ENCODE data around the gene RBM4.

DNA sequence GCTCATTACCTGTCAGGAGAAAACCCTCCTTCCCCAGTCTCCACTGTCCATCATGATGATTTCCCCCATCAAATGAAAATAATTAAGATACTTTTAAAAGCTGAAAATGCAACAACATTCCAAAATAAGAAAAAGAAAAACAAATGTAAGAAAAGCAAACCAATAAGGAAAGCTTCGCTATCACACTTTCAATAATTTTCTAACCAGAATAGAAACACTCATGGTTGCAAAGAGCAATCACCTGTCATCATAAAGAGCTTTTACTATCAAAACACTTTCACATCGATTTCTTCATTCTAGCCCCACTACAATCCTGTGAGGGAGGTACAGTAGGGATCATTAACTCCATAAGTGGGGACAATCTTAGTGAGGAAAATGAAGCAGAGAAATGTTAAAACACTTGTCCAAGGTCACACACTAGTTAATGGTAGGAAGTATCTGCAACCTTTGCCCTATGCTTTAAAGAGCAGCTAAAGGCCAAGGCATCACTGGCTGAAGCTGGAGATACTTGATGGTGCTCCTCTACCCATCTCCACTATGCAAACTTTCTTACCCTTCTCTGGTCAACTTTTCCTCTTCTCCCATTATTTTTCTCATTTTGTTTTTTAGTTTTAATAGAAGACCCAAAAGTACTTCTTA lies 36.6 kb downstream of the RBM4 start:
- TF ChIP-seq, protein P1, sequence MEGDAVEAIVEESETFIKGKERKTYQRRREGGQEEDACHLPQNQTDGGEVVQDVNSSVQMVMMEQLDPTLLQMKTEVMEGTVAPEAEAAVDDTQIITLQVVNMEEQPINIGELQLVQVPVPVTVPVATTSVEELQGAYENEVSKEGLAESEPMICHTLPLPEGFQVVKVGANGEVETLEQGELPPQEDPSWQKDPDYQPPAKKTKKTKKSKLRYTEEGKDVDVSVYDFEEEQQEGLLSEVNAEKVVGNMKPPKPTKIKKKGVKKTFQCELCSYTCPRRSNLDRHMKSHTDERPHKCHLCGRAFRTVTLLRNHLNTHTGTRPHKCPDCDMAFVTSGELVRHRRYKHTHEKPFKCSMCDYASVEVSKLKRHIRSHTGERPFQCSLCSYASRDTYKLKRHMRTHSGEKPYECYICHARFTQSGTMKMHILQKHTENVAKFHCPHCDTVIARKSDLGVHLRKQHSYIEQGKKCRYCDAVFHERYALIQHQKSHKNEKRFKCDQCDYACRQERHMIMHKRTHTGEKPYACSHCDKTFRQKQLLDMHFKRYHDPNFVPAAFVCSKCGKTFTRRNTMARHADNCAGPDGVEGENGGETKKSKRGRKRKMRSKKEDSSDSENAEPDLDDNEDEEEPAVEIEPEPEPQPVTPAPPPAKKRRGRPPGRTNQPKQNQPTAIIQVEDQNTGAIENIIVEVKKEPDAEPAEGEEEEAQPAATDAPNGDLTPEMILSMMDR (IDR thresholded peaks at IDR 0.05 in 2 of 3, conservative IDR thresholded peaks at IDR 0.05 in 1 of 3; ENCODE audit: borderline replicate concordance in 1 of 3, insufficient read depth in 1 of 3, low read depth in 2 of 3, low read length in 2 of 3), result no peak
- TF ChIP-seq POLR2AphosphoS5 (IDR thresholded peaks at IDR 0.05; ENCODE audit: low read depth, low read length) (no peak), RAD21 (IDR thresholded peaks at IDR 0.05; ENCODE audit: low read depth) (no peak), EZH2phosphoT487 (IDR thresholded peaks at IDR 0.05; ENCODE audit: borderline replicate concordance) (no peak), POLR2A (IDR thresholded peaks at IDR 0.05; ENCODE audit: borderline replicate concordance, extremely low read depth, insufficient read depth, insufficient read length) (no peak), ZFX (IDR thresholded peaks at IDR 0.05) (no peak), JUND (IDR thresholded peaks at IDR 0.05) (no peak), SRF (IDR thresholded peaks at IDR 0.05; ENCODE audit: low read depth) (no peak), EGR1 (IDR thresholded peaks at IDR 0.05; ENCODE audit: low read depth) (no peak)
- TF ChIP-seq, protein P2, sequence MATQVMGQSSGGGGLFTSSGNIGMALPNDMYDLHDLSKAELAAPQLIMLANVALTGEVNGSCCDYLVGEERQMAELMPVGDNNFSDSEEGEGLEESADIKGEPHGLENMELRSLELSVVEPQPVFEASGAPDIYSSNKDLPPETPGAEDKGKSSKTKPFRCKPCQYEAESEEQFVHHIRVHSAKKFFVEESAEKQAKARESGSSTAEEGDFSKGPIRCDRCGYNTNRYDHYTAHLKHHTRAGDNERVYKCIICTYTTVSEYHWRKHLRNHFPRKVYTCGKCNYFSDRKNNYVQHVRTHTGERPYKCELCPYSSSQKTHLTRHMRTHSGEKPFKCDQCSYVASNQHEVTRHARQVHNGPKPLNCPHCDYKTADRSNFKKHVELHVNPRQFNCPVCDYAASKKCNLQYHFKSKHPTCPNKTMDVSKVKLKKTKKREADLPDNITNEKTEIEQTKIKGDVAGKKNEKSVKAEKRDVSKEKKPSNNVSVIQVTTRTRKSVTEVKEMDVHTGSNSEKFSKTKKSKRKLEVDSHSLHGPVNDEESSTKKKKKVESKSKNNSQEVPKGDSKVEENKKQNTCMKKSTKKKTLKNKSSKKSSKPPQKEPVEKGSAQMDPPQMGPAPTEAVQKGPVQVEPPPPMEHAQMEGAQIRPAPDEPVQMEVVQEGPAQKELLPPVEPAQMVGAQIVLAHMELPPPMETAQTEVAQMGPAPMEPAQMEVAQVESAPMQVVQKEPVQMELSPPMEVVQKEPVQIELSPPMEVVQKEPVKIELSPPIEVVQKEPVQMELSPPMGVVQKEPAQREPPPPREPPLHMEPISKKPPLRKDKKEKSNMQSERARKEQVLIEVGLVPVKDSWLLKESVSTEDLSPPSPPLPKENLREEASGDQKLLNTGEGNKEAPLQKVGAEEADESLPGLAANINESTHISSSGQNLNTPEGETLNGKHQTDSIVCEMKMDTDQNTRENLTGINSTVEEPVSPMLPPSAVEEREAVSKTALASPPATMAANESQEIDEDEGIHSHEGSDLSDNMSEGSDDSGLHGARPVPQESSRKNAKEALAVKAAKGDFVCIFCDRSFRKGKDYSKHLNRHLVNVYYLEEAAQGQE (IDR thresholded peaks at IDR 0.05; ENCODE audit: low read depth), result no peak
- TF ChIP-seq, protein P3, sequence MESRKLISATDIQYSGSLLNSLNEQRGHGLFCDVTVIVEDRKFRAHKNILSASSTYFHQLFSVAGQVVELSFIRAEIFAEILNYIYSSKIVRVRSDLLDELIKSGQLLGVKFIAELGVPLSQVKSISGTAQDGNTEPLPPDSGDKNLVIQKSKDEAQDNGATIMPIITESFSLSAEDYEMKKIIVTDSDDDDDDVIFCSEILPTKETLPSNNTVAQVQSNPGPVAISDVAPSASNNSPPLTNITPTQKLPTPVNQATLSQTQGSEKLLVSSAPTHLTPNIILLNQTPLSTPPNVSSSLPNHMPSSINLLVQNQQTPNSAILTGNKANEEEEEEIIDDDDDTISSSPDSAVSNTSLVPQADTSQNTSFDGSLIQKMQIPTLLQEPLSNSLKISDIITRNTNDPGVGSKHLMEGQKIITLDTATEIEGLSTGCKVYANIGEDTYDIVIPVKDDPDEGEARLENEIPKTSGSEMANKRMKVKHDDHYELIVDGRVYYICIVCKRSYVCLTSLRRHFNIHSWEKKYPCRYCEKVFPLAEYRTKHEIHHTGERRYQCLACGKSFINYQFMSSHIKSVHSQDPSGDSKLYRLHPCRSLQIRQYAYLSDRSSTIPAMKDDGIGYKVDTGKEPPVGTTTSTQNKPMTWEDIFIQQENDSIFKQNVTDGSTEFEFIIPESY (IDR thresholded peaks at IDR 0.05; ENCODE audit: extremely low read depth, insufficient replicate concordance, low read length), result no peak
